CD4-positive, alpha-beta T cell treated with Interleukin-4 for 4 hours (primary cell): Measurements from ENCODE around the gene DGKH.
"Not testable (repeated sequence)": the region's sequence is repeated elsewhere in the genome, so short reads cannot be mapped to it uniquely, and the experiment has no call there.

ENCODE experiments used
- DNase-seq: peaks from one replicate; pipeline ENCODE4 v3.0.0-alpha.2; 2020

Gene DGKH

GRCh38 chr13:42075517-42075916, 27.1 kb downstream of the DGKH start:
- no peak for DNase-seq

- DNase-seq = no peak
Measured at GRCh38 chr13:42076309-42076713, 27.9 kb downstream of the DGKH start.

- no peak for DNase-seq
Measured at GRCh38 chr13:42078128-42078808, 29.8 kb downstream of the DGKH start.

DNA sequence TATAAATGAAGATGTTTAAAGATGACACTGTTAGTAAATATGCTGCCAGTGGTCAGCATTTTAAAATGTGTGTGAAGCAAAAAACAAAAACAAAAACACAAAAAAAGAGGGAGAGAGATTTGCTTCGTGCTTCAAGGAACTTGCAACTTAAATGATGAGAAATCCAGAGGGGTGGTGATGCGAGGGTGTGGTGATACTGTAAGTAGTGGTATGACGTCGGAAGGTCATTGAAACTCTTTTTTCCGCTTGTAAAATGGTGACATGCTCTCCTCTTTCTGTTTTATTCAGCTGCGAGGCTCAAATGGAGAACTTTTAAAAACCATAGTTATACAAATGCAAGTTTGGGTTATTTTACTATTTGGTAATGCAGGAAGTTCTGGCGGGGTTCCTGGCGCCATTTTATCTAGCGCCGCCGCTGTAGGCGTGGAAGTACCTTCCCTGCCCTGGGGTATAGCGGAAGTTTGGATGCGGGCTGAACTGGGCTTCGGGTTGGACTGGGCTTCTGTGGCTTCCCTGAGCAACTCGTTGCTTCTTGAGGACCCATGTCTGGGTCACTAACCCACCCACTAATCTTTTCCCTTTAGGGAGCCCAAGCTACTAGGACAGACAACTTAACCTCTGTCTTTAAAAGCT, 34.8 kb downstream of the DGKH start:
- DNase-seq = no peak

DNA sequence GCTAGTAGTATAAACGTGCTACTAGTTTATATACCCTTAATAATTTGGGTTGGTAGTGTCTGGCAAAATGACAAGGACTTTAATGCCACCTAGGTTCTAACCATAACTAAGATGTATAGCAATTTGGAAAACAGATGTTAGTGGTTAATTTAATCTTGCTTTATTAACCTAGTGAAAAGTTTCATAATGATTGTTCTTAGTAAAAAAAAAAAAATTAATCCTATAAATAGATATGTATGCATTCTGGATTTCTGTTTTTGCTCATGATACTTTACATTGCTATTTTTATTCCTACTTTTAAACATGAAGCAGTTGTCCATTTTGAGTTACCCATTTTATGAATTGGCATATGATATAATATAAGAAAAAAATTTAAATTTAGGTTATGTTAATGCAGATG, 36.3 kb downstream of the DGKH start:
- no peak for DNase-seq

- DNase-seq = no peak
Measured at GRCh38 chr13:42086582-42086981, 38.1 kb downstream of the DGKH start.

- no peak for DNase-seq
Measured at GRCh38 chr13:42094516-42095040, 46.1 kb downstream of the DGKH start.

- not testable (repeated sequence) for DNase-seq
Measured at GRCh38 chr13:42096222-42096621, 47.8 kb downstream of the DGKH start.

DNA sequence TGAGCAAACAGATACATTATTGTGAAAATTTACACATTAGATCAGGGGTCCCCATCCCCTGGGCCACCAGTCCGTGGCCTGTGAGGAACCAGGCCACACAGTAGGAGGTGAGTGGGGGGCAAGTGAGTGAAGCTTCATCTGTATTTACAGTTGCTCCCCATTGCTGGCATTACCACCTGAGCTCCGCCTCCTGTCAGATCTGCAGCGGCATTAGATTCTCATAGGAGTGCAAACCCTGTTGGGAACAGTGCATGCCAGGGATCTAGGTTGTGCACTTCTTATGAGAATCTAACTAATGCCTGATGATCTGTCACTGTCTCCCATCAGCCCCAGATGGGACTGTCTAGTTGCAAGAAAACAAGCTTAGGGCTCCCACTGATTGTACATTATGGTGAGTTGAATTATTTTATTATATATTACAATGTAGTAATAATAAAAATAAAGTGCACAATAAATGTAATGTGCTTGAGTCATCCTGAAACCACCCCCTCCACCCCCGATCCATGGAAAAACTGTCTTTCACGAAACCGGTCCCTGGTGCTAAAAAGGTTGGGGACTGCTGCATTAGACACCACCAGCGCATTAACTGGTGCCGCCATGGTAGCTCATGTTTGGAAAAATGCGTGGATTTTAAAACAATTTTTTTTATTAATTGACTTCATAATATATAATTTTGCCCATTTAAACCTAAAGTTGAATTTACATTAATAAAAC, 51.7 kb downstream of the DGKH start:
- DNase-seq = no peak

GRCh38 chr13:42100960-42101359, 52.5 kb downstream of the DGKH start:
- DNase-seq = no peak

DNA sequence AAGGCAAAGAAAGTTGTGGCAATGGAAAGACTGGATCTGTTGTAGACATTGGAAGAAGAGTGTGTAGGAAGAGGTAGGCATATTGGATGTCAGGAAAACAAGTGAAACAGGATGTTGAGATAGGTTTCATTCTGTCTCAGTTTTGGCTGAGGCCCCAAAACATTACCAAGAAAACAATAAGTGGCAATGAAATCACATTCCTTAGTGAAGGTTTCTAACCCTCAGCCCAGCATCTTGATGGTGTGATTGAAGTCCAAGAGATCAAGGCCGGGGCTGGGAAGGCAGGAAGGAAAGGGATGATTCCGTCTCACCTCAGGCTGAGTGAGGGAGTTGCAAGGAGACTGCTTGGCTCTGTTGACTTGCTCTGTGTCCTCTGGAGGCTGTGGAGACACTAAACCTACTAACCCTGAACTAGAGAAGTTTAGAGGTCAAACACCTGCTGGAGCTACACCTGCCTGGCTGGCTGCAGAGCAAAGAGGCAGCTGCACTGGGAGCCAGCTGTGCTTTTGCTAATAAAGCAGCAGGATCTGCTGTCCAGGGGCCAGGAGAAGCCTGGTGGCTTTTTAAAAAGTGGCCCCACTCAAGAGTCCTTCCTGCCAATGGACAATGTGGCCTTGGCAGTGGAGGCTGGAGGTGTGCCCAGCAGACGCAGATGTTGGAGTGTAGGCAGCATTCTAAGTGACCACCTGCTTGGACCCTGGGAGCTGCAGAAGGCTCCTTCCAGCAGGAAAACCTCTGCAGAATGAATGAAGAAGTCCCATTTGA, 53.6 kb downstream of the DGKH start:
- DNase-seq = no peak

DNA sequence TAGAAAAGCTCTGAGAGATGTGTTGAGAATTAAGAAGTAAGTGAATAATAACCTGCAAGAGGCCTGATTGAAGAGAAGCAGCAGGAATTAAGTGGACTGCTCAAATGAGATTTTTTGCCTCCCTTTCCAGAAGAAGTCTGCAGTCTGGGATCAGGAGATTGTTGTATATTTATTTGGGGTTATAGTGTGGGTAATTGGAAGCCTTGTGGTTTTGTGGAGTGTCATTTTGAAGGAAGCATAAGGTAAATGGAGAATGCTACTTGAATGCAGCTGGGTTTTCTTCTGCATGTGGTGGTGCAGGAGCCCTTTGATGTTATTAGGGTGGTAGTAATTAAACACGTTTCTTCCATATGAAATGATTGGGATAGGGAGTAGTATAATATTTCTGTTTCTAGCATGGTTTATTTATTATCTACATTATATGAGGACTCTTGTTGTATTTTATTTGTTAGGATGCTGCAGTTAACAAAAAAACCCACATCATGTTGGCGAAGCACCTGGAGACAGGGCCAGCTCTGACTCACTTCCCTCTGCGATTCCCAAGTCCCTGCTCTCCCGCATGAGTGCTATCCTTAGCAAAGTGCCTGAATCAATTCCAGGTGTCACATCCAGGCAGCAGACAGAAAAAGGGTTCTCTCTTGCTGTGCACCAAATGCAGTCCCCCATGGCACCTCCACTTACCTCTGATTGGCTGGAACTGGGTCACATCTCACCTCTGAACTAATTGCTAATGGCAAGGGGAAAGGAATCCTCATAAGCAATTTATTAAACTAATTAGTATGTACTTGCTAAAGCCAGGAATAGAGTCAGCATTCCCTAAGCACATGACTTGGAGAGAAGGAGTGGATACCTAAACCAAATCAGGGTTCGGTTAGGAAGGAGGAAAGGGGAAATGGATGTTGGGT, 54.8 kb downstream of the DGKH start:
- no peak for DNase-seq

DNA sequence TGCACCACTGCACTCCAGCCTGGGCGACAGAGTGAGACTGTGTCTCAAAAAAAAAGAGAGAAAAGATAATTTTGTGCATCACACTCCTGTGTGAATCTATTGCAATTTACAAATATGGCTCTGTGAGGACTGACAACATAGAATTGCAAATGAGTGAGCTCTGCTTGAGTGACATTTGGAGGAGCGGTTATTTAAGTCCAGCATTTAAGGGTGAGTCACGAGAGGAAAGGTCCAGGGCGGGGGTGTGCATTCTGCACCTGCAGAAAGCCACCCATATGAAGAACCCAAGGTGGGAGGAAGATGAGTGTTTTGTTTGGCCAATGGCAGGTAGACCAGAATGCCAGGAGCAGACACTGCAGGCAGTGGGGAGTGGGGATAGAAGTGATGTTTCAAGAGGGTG, 58.5 kb downstream of the DGKH start:
- DNase-seq = no peak

DNA sequence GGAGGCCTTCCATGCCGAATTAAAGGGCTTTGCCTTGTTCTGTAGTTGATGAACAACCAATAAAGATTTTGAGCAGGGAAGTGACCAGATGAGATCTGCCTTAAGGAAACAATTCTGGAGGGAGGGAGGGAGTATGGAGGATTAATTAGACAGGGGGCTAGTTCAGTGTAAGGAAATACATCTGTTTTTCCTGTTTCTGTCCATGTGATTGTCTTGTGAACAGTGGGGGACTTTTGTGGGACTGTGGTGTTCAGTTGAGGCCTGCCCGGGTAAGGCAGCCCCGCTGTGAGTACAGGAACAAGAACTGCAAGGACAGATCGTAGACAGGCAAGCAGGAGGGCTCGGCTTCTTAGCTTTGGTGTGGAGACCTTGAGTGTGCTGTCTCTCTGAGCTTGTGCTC, 59.0 kb downstream of the DGKH start:
- DNase-seq = no peak

DNA sequence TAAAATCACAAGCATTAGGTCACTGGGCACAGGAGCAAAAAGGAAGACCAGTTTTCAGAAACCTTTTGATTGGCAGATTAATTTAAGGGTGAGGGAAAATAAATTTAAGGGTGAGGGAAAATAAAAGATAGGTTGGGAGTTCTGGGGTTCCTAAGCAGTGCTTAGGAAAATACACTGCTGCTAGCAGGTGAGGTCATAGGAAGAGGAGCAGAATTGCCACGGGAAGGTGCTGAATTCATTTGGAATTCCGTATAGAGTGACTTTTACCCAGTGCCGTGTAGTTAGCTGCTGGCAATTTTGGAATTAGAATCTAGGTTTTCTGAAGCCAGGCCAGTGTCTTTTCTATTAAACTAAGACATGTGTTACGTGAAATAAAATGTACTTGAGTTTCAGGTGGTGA, 59.8 kb downstream of the DGKH start:
- no peak for DNase-seq

DNA sequence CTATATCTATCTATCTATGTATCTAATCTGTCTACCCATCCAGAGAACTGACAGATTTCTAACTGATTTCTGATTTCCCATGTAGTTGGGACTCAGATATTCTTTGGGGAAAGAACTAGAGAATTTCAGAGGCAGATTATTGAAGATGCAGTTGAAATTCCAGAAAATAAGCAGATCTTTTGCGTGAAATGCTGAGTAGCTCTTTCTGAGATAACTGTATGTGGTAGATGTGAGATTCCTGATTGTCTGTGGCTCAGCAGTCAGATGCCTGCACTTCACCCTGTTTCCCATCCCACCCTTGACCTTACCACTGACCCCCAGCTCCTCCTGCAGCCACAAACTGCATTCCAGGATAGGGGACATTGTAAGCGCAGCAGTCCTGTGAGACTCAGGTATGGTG, 61.5 kb downstream of the DGKH start:
- DNase-seq = no peak

GRCh38 chr13:42110410-42111155, 62.1 kb downstream of the DGKH start:
- peak; percentile 78 for DNase-seq

DNA sequence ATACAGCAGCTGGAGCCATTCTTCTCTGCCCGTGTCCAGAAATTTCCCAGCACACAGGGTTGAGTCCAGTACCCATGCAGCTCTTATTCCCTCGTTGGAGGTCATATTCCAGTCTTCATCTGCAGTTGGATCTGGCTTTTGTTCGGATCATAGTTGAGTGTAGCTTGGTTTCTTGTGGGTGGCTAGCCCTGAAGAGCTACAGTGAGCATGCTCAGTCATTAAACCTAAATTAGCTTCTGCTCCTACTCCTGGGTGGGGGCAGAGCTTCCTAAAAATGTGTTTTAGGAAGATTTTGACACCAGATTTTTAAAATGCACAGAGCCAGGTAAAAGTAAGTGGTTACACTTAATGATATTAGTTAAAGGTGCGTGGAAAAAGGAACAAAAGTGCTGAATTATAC, 64.4 kb downstream of the DGKH start:
- no peak for DNase-seq

- DNase-seq = no peak
Measured at GRCh38 chr13:42113478-42113877, 65.0 kb downstream of the DGKH start.

DNA sequence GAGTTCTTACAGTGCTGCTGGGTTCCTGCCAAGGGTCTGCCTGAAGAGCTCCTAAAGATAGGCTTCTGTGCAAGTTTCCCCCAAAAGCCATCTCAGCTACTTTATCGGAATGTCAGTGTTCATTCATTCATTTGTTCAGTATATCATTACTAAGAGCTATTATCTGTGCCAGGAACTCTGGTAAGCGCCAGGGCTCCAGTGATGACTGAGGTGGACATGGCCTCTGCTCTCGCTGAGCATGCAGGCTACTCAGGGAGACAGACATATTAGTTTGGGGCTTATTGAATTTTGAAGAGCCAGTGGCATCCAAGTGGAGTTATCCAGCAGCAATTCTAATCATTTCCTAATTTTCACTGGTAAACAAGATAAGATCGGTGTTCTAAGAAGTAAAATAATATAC, 65.8 kb downstream of the DGKH start:
- DNase-seq = no peak

- no peak for DNase-seq
Measured at GRCh38 chr13:42114912-42115311, 66.5 kb downstream of the DGKH start.
